NB4 (cell line): ENCODE data around the gene PARP12.

ENCODE experiments used
- MYC ChIP-seq: IDR thresholded peaks from 2 replicates; pipeline ENCODE4 v1.6.1; 2011; ENCODE audit warnings: low read depth, low read length
- POLR2A ChIP-seq: IDR thresholded peaks from 2 replicates; pipeline ENCODE4 v1.6.1; 2011; ENCODE audit warnings: mild to moderate bottlenecking; ENCODE audit not compliant: insufficient read length; ENCODE audit errors: extremely low read depth
- TF ChIP-seq, protein P1 (sequence below): IDR thresholded peaks from one replicate; pipeline ENCODE4 v1.5.1; 2012; ENCODE audit warnings: low read depth, low read length
- TF ChIP-seq, protein P2 (sequence below): IDR thresholded peaks from 2 replicates; pipeline ENCODE4 v1.6.1; 2011; ENCODE audit warnings: low read depth, low read length

DNA sequence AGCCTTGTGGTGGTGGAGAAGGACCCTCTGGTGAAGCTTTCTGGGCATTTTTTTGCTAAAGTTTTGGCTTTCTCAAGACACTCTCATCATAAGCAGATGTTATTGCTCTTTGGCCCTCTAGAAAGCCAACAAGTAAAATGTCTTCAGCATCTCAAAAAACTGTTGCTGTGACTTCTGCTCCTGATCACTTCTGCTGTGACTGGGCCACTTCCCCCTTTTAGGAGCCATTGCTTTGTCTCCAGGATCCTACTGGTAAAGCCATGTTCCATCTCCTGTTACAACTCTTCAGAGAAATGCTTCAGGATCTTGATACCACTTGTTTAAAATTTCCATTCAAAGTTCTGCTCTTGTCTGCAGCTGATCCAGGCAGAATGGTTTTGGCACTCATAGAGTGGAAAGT, 10.9 kb downstream of the PARP12 start:
- TF ChIP-seq, protein P1, sequence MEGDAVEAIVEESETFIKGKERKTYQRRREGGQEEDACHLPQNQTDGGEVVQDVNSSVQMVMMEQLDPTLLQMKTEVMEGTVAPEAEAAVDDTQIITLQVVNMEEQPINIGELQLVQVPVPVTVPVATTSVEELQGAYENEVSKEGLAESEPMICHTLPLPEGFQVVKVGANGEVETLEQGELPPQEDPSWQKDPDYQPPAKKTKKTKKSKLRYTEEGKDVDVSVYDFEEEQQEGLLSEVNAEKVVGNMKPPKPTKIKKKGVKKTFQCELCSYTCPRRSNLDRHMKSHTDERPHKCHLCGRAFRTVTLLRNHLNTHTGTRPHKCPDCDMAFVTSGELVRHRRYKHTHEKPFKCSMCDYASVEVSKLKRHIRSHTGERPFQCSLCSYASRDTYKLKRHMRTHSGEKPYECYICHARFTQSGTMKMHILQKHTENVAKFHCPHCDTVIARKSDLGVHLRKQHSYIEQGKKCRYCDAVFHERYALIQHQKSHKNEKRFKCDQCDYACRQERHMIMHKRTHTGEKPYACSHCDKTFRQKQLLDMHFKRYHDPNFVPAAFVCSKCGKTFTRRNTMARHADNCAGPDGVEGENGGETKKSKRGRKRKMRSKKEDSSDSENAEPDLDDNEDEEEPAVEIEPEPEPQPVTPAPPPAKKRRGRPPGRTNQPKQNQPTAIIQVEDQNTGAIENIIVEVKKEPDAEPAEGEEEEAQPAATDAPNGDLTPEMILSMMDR, result no peak
- TF ChIP-seq POLR2A, result no peak
- TF ChIP-seq, protein P2, sequence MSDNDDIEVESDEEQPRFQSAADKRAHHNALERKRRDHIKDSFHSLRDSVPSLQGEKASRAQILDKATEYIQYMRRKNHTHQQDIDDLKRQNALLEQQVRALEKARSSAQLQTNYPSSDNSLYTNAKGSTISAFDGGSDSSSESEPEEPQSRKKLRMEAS, result no peak
- no peak for TF ChIP-seq MYC
